Tibial artery (tissue), 4 donors: ENCODE results near the gene IGSF21.

Experiments used
- DNase-seq, 2 donors: peaks; one replicate each; pipeline ENCODE4 v3.0.0-alpha.2; 2019
- H3K27ac ChIP-seq, 2 donors: fragments of 200-600 bp; sonication (generic) in 1 of 2; 1 replicate in 1 of 2; 2 replicates in 1 of 2; pipeline ENCODE4 v1.5.1; 2018 to 2019; ENCODE audit warnings: mild to moderate bottlenecking in 1 of 2
- H3K27me3 ChIP-seq, 2 donors: fragments of 200-600 bp; sonication (generic) in 1 of 2; one replicate each; pipeline versions ENCODE4 v1.5.1 to v1.6.0; 2016 to 2019
- H3K36me3 ChIP-seq, 3 donors: fragments of 200-600 bp; sonication (generic) in 2 of 3; one replicate each; pipeline ENCODE4 v1.5.1; 2016 to 2019; ENCODE audit warnings: mild to moderate bottlenecking in 2 of 3
- H3K4me1 ChIP-seq, 4 donors: fragments of 200-600 bp; sonication (generic) in 2 of 4; 1 replicate in 3 of 4; 2 replicates in 1 of 4; pipeline ENCODE4 v1.5.1; 2016 to 2019
- H3K4me3 ChIP-seq, 2 donors: fragments of 200-600 bp; sonication (generic) in 1 of 2; 1 replicate in 1 of 2; 2 replicates in 1 of 2; pipeline ENCODE4 v1.5.1; 2018 to 2019; ENCODE audit warnings: mild to moderate bottlenecking in 2 of 2
- H3K9me3 ChIP-seq, 3 donors: fragments of 200-600 bp; sonication (generic) in 1 of 3; one replicate each; pipeline ENCODE4 v1.5.1; 2016 to 2019
- CTCF ChIP-seq, 2 experiments: fragments of 200-600 bp in 1 of 2; fragments of 450-650 bp in 1 of 2; IDR thresholded peaks; one replicate each; pipeline ENCODE4 v1.5.1; 2017 to 2019; ENCODE audit warnings: antibody characterized with exemption in 2 of 2, mild to moderate bottlenecking in 1 of 2, moderate library complexity in 1 of 2
- intact Hi-C: fragments of 100-400 bp; cut with DNase I; formaldehyde crosslinking; loops from one replicate; pipeline ENCODE4 v1.15.0; 2023; ENCODE audit warnings: low total_unique reads

Gene IGSF21

GRCh38 chr1:18198260-18198659 is 90.7 kb downstream of the IGSF21 start:
- no peak overlapping the region for H3K27ac ChIP-seq
- peaks cover 0 to 84% of the 10 kb centered on the region in 2 donors for H3K27me3 ChIP-seq

GRCh38 chr1:18199462-18199861 is 91.9 kb downstream of the IGSF21 start:
- no peaks in the 10 kb centered on the region for H3K9me3 ChIP-seq
- no peak for TF ChIP-seq CTCF (IDR thresholded peaks at IDR 0.05)
- no peak overlapping the region for H3K4me3 ChIP-seq
- no peak for DNase-seq
- intact Hi-C loops: no loop called here
- H3K27me3 ChIP-seq: peaks cover 0 to 84% of the 10 kb centered on the region in 2 donors
- H3K4me1 ChIP-seq: no peaks in the 10 kb centered on the region
- no peaks in the 10 kb centered on the region for H3K36me3 ChIP-seq
- no peak overlapping the region for H3K27ac ChIP-seq

More at GRCh38 chr1:18198260-18198659, 90.7 kb downstream of the IGSF21 start:
- no peak for DNase-seq
- intact Hi-C loops: no loop called here
- Histone ChIP-seq H3K4me1 (no peaks in the 10 kb centered on the region), H3K36me3 (no peaks in the 10 kb centered on the region), H3K9me3 (no peaks in the 10 kb centered on the region), H3K4me3 (no peak overlapping the region)
- no peak for TF ChIP-seq CTCF (IDR thresholded peaks at IDR 0.05)

GRCh38 chr1:18200136-18200717 is 92.6 kb downstream of the IGSF21 start:
- Histone ChIP-seq H3K27me3 (peaks cover 0 to 78% of the 10 kb centered on the region in 2 donors), H3K4me3 (no peak overlapping the region), H3K36me3 (no peaks in the 10 kb centered on the region), H3K9me3 (no peaks in the 10 kb centered on the region), H3K4me1 (no peaks in the 10 kb centered on the region), H3K27ac (no peak overlapping the region)
- DNase-seq: no peak
- intact Hi-C loops: no loop called here
- TF ChIP-seq CTCF (IDR thresholded peaks at IDR 0.05): no peak

GRCh38 chr1:18200918-18201317 is 93.3 kb downstream of the IGSF21 start:
- no peak for TF ChIP-seq CTCF (IDR thresholded peaks at IDR 0.05)
- no peak overlapping the region for H3K27ac ChIP-seq
- no peaks in the 10 kb centered on the region for H3K36me3 ChIP-seq
- H3K9me3 ChIP-seq: no peaks in the 10 kb centered on the region
- intact Hi-C loops: no loop called here
- H3K4me3 ChIP-seq: no peak overlapping the region
- peaks cover 0 to 72% of the 10 kb centered on the region in 2 donors for H3K27me3 ChIP-seq
- H3K4me1 ChIP-seq: no peaks in the 10 kb centered on the region
- no peak for DNase-seq

- TF ChIP-seq CTCF (IDR thresholded peaks at IDR 0.05): no peak
- no peak for DNase-seq
- H3K4me1 ChIP-seq: no peaks in the 10 kb centered on the region
- H3K9me3 ChIP-seq: peaks cover 0 to 8% (median 0%) of the 10 kb centered on the region in 3 donors
- intact Hi-C loops: no loop called here
- no peaks in the 10 kb centered on the region for H3K36me3 ChIP-seq
- no peak overlapping the region for H3K4me3 ChIP-seq
- H3K27me3 ChIP-seq: peaks cover 0 to 66% of the 10 kb centered on the region in 2 donors
- H3K27ac ChIP-seq: no peak overlapping the region
These were observed 94.6 kb downstream of the IGSF21 start for GRCh38 chr1:18201997-18202719.
